D721Med (cell line): ENCODE measurements around the gene SLC16A8.

ENCODE experiments used
- DNase-seq: peaks from one replicate; pipeline ENCODE4 v3.0.0; 2011; ENCODE audit warnings: low spot score; ENCODE audit not compliant: insufficient read length
- FAIRE-seq: peaks from 2 replicates; lab custom pipeline; 2011; peaks lifted over from hg19 to GRCh38; lab: Jason Lieb, UNC
- CTCF ChIP-seq: IDR thresholded peaks from 2 replicates; pipeline ENCODE4 v1.5.1; 2012; ENCODE audit warnings: mild to moderate bottlenecking, control low read depth; ENCODE audit not compliant: insufficient read depth; ENCODE audit errors: missing control alignments

SLC16A8 gene

DNA sequence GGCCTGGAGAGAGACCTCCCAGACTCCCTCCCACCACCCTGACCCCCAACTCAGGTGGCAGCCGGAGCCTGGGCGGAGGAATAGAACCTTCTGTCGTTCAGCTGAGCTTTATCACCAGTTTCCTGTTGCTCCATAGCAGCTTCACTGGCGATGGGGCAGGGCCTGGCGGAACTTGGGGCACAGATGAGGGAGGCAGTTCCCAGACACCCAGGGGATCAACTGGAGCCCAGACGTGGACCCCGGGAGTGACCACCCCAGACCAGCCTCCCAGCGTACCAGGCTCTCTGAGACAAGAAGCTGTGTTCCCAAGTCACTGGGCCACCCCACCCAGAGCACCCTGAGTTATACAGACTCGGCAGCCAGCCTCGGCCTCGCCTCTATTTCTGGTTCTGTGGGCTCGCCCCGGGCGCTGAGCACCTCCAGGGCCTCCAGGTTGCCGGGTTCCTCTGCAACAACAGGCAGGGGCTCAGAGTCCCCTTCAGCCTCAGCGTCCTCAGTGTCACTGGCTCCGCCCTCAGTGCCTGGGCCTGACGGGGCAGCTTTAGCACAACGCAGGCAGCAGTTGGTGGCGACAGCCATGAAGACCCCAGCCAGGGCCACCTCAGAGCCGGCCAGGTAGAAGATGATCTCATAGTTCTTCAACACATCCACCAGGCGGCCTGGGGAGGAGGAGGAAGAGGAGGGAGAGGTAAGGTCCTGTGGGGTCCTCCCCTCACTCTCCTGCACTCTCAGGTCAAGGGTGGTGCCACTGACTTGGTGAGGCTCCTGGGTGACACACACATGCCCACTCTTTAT is 5.7 kb downstream of the SLC16A8 start:
- DNase-seq, result no peak
- no peak for FAIRE-seq
- TF ChIP-seq CTCF, result no peak

GRCh38 chr22:38077595-38077994 is 6.4 kb downstream of the SLC16A8 start:
- FAIRE-seq (no peak), DNase-seq (no peak)
- TF ChIP-seq CTCF, result no peak

GRCh38 chr22:38077096-38077495 is 6.9 kb downstream of the SLC16A8 start:
- TF ChIP-seq CTCF, result no peak
- FAIRE-seq (no peak), DNase-seq (no peak)

- no peak for FAIRE-seq
- no peak for DNase-seq
- no peak for TF ChIP-seq CTCF
Measured at GRCh38 chr22:38075961-38076360, 8.0 kb downstream of the SLC16A8 start.

DNA sequence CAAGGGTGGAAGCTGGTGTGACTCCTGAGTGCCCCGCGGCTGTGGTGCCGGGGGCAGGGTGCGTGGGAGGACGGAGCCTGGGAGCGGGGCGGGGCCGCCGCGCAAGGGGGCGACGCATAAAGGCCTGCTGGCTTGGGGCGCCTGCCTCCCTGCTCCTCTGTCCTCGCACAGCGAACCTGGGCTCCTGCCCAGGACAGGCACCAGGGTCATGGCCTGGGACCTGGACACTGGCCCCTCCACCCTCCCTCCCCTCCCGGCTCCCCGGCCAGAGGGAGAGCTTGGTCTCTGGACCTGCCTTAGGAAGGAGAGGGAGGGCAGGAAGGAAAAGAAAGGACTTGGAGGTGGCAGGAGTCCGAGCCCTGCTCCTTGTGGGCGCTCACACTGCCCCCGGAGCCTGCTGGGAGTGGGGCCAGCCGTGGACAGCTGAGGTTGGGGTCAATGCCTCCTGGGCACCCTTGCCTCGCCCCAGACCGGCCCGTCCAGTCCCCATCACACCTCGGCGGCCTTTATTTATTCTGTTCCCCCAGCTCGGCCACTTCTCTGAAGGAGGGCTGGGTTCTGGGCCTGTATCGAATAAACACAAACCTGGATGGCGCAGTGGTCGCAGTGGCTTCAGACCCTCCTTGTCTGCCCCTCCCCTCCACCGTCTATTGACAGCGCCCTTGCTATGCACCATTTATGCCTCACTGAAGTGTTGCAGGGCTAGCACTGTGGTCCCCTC is 8.7 kb downstream of the SLC16A8 start:
- FAIRE-seq, result no peak
- DNase-seq, result no peak
- TF ChIP-seq CTCF, result no peak

GRCh38 chr22:38074181-38075104 is 9.5 kb downstream of the SLC16A8 start:
- DNase-seq (no peak), FAIRE-seq (no peak)
- no peak for TF ChIP-seq CTCF
